IMR-90 (cell line): ENCODE results near the gene THADA. TPM values are rescaled to one million over a fixed set of nuclear protein-coding genes. Genes with fewer than 3 reads are reported as not detected.

ENCODE experiments used
- ATAC-seq: fragments of 200-7000 bp; cut with Tn5 transposase; 2 replicates; pipeline ENCODE4 v1.9.1; 2020; ENCODE audit warnings: low read depth, mild to moderate bottlenecking, moderate library complexity
- BruUV-seq: library from RNA; stranded (reverse); fragments of 400-500 nt; replicated peaks from 2 replicates; lab custom pipeline; 2021; lab: Mats Ljungman, UMichigan
- CTCF ChIA-PET: fragments of 300-600 bp; formaldehyde crosslinking; extraction: SDS; loops from one replicate; lab custom pipeline; 2021; ENCODE audit warnings: antibody characterized with exemption; lab: Yijun Ruan, JAX
- POLR2A ChIA-PET: fragments of 300-600 bp; sonication (Branson Sonifier 250); formaldehyde crosslinking; loops from one replicate; lab custom pipeline; 2022; ENCODE audit warnings: antibody characterized with exemption; ENCODE audit not compliant: unreplicated experiment; lab: Charles Lee
- DNase-seq: peaks from one replicate; pipeline ENCODE4 v3.0.0; 2013
- H2AFZ ChIP-seq: replicated peaks from 2 replicates; pipeline ENCODE3; 2013; ENCODE audit warnings: low read length, mild to moderate bottlenecking; ENCODE audit not compliant: poor library complexity
- H2AK5ac ChIP-seq: 2 replicates; pipeline ENCODE4 v1.6.1; 2013; ENCODE audit warnings: low read depth, low read length, inconsistent platforms
- H2AK9ac ChIP-seq: replicated peaks from 2 replicates; pipeline ENCODE3; 2013; ENCODE audit warnings: mild to moderate bottlenecking, low read depth, low read length, moderate library complexity; ENCODE audit not compliant: poor library complexity
- H2BK120ac ChIP-seq: 2 replicates; pipeline ENCODE4 v1.6.1; 2013; ENCODE audit warnings: low read depth, low read length, inconsistent platforms
- H2BK15ac ChIP-seq: 3 replicates; pipeline ENCODE4 v1.6.1; 2013; ENCODE audit warnings: low read depth, low read length, inconsistent platforms
- H2BK20ac ChIP-seq: 2 replicates; pipeline ENCODE4 v1.6.1; 2013; ENCODE audit warnings: low read depth, mild to moderate bottlenecking, inconsistent platforms, low read length, moderate library complexity
- H2BK5ac ChIP-seq: 2 replicates; pipeline ENCODE4 v1.6.1; 2013; ENCODE audit warnings: mild to moderate bottlenecking, low read depth, low read length, inconsistent platforms; ENCODE audit not compliant: poor library complexity, severe bottlenecking
- H3K14ac ChIP-seq: replicated peaks from 2 replicates; pipeline ENCODE4 v1.6.1; 2013; ENCODE audit warnings: low read depth, low read length, inconsistent platforms
- H3K18ac ChIP-seq: 2 replicates; pipeline ENCODE4 v1.6.1; 2013; ENCODE audit warnings: low read depth, low read length, control low read depth
- H3K23ac ChIP-seq: 2 replicates; pipeline ENCODE4 v1.6.1; 2013; ENCODE audit warnings: low read depth, low read length, inconsistent platforms
- H3K27ac ChIP-seq: 2 replicates; pipeline ENCODE4 v1.5.1; 2013; ENCODE audit warnings: mild to moderate bottlenecking, control low read depth, low read length; ENCODE audit not compliant: insufficient read depth
- H3K27me3 ChIP-seq: 2 replicates; pipeline ENCODE4 v1.6.1; 2013; ENCODE audit warnings: low read length; ENCODE audit not compliant: control insufficient read depth, insufficient read depth
- H3K36me3 ChIP-seq: 2 replicates; pipeline ENCODE4 v1.6.1; 2013; ENCODE audit warnings: low read length, mixed read lengths; ENCODE audit not compliant: control insufficient read depth, insufficient read depth
- H3K4ac ChIP-seq: 2 replicates; pipeline ENCODE4 v1.6.1; 2013; ENCODE audit warnings: low read depth, low read length, inconsistent platforms
- H3K4me1 ChIP-seq: 2 replicates; pipeline ENCODE4 v1.6.1; 2013; ENCODE audit warnings: low read length, mixed read lengths; ENCODE audit not compliant: control insufficient read depth, insufficient read depth
- H3K4me2 ChIP-seq: 2 replicates; pipeline ENCODE4 v1.6.1; 2013; ENCODE audit warnings: low read depth, mild to moderate bottlenecking, control low read depth, low read length, moderate library complexity
- H3K4me3 ChIP-seq: 2 replicates; pipeline ENCODE4 v1.5.1; 2013; ENCODE audit warnings: low read depth, mild to moderate bottlenecking, control low read depth, low read length, moderate library complexity; ENCODE audit not compliant: insufficient read depth
- H3K56ac ChIP-seq: 2 replicates; pipeline ENCODE4 v1.6.1; 2013; ENCODE audit warnings: low read length, inconsistent platforms; ENCODE audit not compliant: insufficient read depth; ENCODE audit errors: extremely low read depth
- H3K79me1 ChIP-seq, 2 experiments: 2 replicates each; pipeline ENCODE4 v1.6.1; 2013; ENCODE audit warnings: low read length in 2 of 2, inconsistent platforms in 1 of 2, low read depth in 1 of 2
- H3K9ac ChIP-seq: 2 replicates; pipeline ENCODE4 v1.6.1; 2013; ENCODE audit warnings: low read depth, low read length, control low read depth
- H3K9me1 ChIP-seq: 2 replicates; pipeline ENCODE4 v1.6.1; 2013; ENCODE audit warnings: low read length, inconsistent platforms; ENCODE audit not compliant: insufficient read depth
- H3K9me3 ChIP-seq: 2 replicates; pipeline ENCODE4 v1.6.1; 2013; ENCODE audit warnings: low read length; ENCODE audit not compliant: control insufficient read depth, insufficient read depth
- H4K20me1 ChIP-seq: 2 replicates; pipeline ENCODE4 v1.6.1; 2013; ENCODE audit warnings: low read length, inconsistent platforms; ENCODE audit not compliant: insufficient read depth
- H4K5ac ChIP-seq: 2 replicates; pipeline ENCODE4 v1.6.1; 2013; ENCODE audit warnings: mild to moderate bottlenecking, low read depth, low read length, control low read depth
- H4K8ac ChIP-seq, 2 experiments: 2 replicates each; pipeline ENCODE4 v1.6.1; 2013; ENCODE audit warnings: low read depth in 2 of 2, low read length in 2 of 2, control low read depth in 1 of 2, inconsistent platforms in 1 of 2
- H4K91ac ChIP-seq: 2 replicates; pipeline ENCODE4 v1.6.1; 2013; ENCODE audit warnings: low read depth, low read length, inconsistent platforms; ENCODE audit not compliant: insufficient read depth
- CTCF ChIP-seq: conservative IDR thresholded peaks from 2 replicates; pipeline ENCODE4 v1.5.1; 2012; ENCODE audit warnings: mild to moderate bottlenecking, low read depth, low read length, improper control_type of control experiment
- ELK1 ChIP-seq: fragments of 150-350 bp; IDR thresholded peaks from 2 replicates; pipeline ENCODE4 v1.6.1; 2016; ENCODE audit warnings: low read depth, mild to moderate bottlenecking, low read length, moderate library complexity, borderline replicate concordance
- MAFK ChIP-seq: IDR thresholded peaks from 2 replicates; pipeline ENCODE4 v1.6.1; 2012; ENCODE audit warnings: low read depth, low read length, improper control_type of control experiment
- MAZ ChIP-seq: IDR thresholded peaks from 2 replicates; pipeline ENCODE4 v1.6.1; 2012; ENCODE audit warnings: low read depth, mild to moderate bottlenecking, low read length, improper control_type of control experiment, moderate library complexity, borderline replicate concordance
- MXI1 ChIP-seq: IDR thresholded peaks from 2 replicates; pipeline ENCODE4 v1.6.1; 2012; ENCODE audit warnings: low read depth, mild to moderate bottlenecking, low read length, moderate library complexity, borderline replicate concordance
- NFE2L2 ChIP-seq: fragments of 150-350 bp; IDR thresholded peaks from 2 replicates; pipeline ENCODE4 v1.6.1; 2016; ENCODE audit warnings: low read depth, mild to moderate bottlenecking, low read length
- RAD21 ChIP-seq: IDR thresholded peaks from 2 replicates; pipeline ENCODE4 v1.6.1; 2012; ENCODE audit warnings: low read length, improper control_type of control experiment
- RCOR1 ChIP-seq: IDR thresholded peaks from 2 replicates; pipeline ENCODE4 v1.6.1; 2012; ENCODE audit warnings: mild to moderate bottlenecking, low read length, improper control_type of control experiment; ENCODE audit not compliant: insufficient replicate concordance
- WGBS, 2 experiments: methylation state at CpG; one replicate each; pipeline versions ENCODE4 v1.1.5 to v1.1.7; 2013; ENCODE audit warnings: missing lambda C conversion rate in 2 of 2; ENCODE audit not compliant: insufficient read length in 1 of 2; ENCODE audit errors: extremely low coverage in 2 of 2; 5-methylcytosine and 5-hydroxymethylcytosine counted together
- dilution Hi-C: fragments of 300-500 bp; cut with HindIII; formaldehyde crosslinking; loops from one replicate; pipeline ENCODE4 v1.14.3; 2018; ENCODE audit warnings: low sequenced_read_pairs; ENCODE audit not compliant: unreplicated experiment
- in situ Hi-C: fragments of 300-500 bp; cut with MboI; formaldehyde crosslinking; loops from 3 replicates; pipeline ENCODE4 v1.14.3; 2019; ENCODE audit warnings: low sequenced_read_pairs, inconsistent platforms, mixed read lengths
- intact Hi-C: fragments of 100-400 bp; cut with micrococcal nuclease; formaldehyde crosslinking; loops from 2 replicates; pipeline ENCODE4 v1.10.0; 2022
- polyA plus RNA-seq, 3 experiments: library from polyadenylated mRNA; depleted of rRNA; stranded (reverse); fragments of >200 nt; gene quantifications; 2 replicates each; pipeline ENCODE4 v1.2.3, GENCODE V29; 2012; ENCODE audit warnings: low replicate concordance in 1 of 3
- total RNA-seq: library from RNA; depleted of rRNA; stranded (reverse); fragments of >200 nt; gene quantifications from 2 replicates; pipeline ENCODE4 v1.2.3, GENCODE V29; 2012

THADA gene
- total and polyA plus RNA-seq, 2 of the 4 experiments (the other 2 are of a cell fraction), result 10.5 to 21.3 TPM

- WGBS, 2 experiments, result no CpG with 5 or more reads among the region's 2 CpGs
- TF ChIP-seq MAZ (no peak), NFE2L2 (no peak), RCOR1 (no peak), MAFK (no peak), CTCF (no peak), RAD21 (no peak), ELK1 (no peak), MXI1 (no peak)
- Histone ChIP-seq H3K27ac (no peak overlapping the region), H2AK9ac (no peak overlapping the region), H2BK5ac (no peak overlapping the region), H3K9me3 (no peaks in the 10 kb centered on the region), H3K27me3 (no peaks in the 10 kb centered on the region), H3K4ac (no peak overlapping the region), H3K9me1 (peaks cover 3% of the 10 kb centered on the region), H4K5ac (no peak overlapping the region), H3K4me2 (no peak overlapping the region), H3K9ac (no peak overlapping the region), H2AFZ (no peak overlapping the region), H3K23ac (no peak overlapping the region), H2BK120ac (no peak overlapping the region), H4K8ac (no peak overlapping the region), H2BK15ac (no peak overlapping the region), H2BK20ac (no peak overlapping the region), H3K36me3 (peaks cover 3% of the 10 kb centered on the region; the same call in 1 of the 2 replicates), H3K79me1 (no peaks in the 10 kb centered on the region), H3K4me3 (no peak overlapping the region), H3K56ac (no peak overlapping the region), H2AK5ac (no peak overlapping the region), H3K4me1 (peaks cover 15% of the 10 kb centered on the region), H4K20me1 (no peaks in the 10 kb centered on the region), H3K14ac (no peak overlapping the region), H4K91ac (no peak overlapping the region), H3K18ac (no peak overlapping the region)
- ATAC-seq, result no peak
- POLR2A ChIA-PET, result no interaction called here
- intact Hi-C loops (no loop called here), in situ Hi-C loops (no loop called here), dilution Hi-C loops (no loop called here)
- DNase-seq, result no peak
- no TSS peak for BruUV-seq
- CTCF ChIA-PET, result interaction anchor here (1.1 to 1.7 kb wide), 2 partner anchors 188 to 226 kb away, joined by 3 read pairs; no protein-coding TSS in a partner anchor
These were observed 141.0 kb downstream of the THADA start for GRCh38 chr2:43454791-43455190.
